CD4-positive, alpha-beta memory T cell (primary cell): Measurements from ENCODE around the gene COX6A2. TPM values are rescaled to one million over a fixed set of nuclear protein-coding genes. Genes with fewer than 3 reads are reported as not detected.

Experiments
- polyA plus RNA-seq, 2 donors: library from polyadenylated mRNA; unstranded; fragments of 300-500 nt; fragmentation: Illumina TruSeq; gene quantifications; one replicate each; pipeline ENCODE4 v1.2.3, GENCODE V29; 2021
- total RNA-seq, 2 experiments: library from RNA; stranded (reverse); gene quantifications; one replicate each; pipeline ENCODE4 v1.2.3, GENCODE V29; 2021

The COX6A2 gene
- total and polyA plus RNA-seq, 4 experiments from 2014 or later: not detected

Other genes with a start within 250 kb of the COX6A2 start
- gene FUS, start 248.2 kb downstream of the COX6A2 start, total RNA-seq: 100 to 1,000 TPM; 500 to 536 TPM
- gene FUS, start 248.2 kb downstream of the COX6A2 start, polyA plus RNA-seq: 100 to 1,000 TPM in 1 of 2 donors, 10 to 100 TPM in 1; 88.1 to 163 TPM
- 10 to 100 TPM; 25.9 to 26.6 TPM for gene PYCARD, start 225.6 kb downstream of the COX6A2 start, total RNA-seq
- gene PYCARD, start 225.6 kb downstream of the COX6A2 start, polyA plus RNA-seq: 10 to 100 TPM; 52.4 to 60.6 TPM
- gene TRIM72, start 214.2 kb downstream of the COX6A2 start, total RNA-seq: not detected
- not detected for gene TRIM72, start 214.2 kb downstream of the COX6A2 start, polyA plus RNA-seq
- gene PYDC1, start 211.2 kb downstream of the COX6A2 start, total RNA-seq: not detected
- not detected for gene PYDC1, start 211.2 kb downstream of the COX6A2 start, polyA plus RNA-seq
- 1 to 10 TPM; 1.4 to 2.2 TPM for gene ITGAM, start 168.4 kb downstream of the COX6A2 start, total RNA-seq
- gene ITGAM, start 168.4 kb downstream of the COX6A2 start, polyA plus RNA-seq: 1 to 10 TPM; 2.0 to 2.1 TPM
- 1 to 10 TPM; 4.6 to 6.3 TPM for gene ITGAX, start 73.2 kb downstream of the COX6A2 start, total RNA-seq
- under 1 TPM in 1 of 2 donors, not detected in 1; 0.09 TPM for gene ITGAX, start 73.2 kb downstream of the COX6A2 start, polyA plus RNA-seq
- gene ITGAD, start 35.0 kb downstream of the COX6A2 start, total RNA-seq: not detected
- under 1 TPM in 1 of 2 donors, not detected in 1; 0.07 TPM for gene ITGAD, start 35.0 kb downstream of the COX6A2 start, polyA plus RNA-seq
- gene ZNF843, start 14.4 kb upstream of the COX6A2 start, total RNA-seq: under 1 TPM; 0.19 to 0.23 TPM
- not detected for gene ZNF843, start 14.4 kb upstream of the COX6A2 start, polyA plus RNA-seq
- 1 to 10 TPM; 6.5 to 7.0 TPM for gene ARMC5, start 31.1 kb upstream of the COX6A2 start, total RNA-seq
- 1 to 10 TPM; 4.3 to 6.1 TPM for gene ARMC5, start 31.1 kb upstream of the COX6A2 start, polyA plus RNA-seq
- under 1 TPM; 0.42 to 0.49 TPM for gene TGFB1I1, start 43.8 kb upstream of the COX6A2 start, total RNA-seq
- gene TGFB1I1, start 43.8 kb upstream of the COX6A2 start, polyA plus RNA-seq: under 1 TPM in 1 of 2 donors, not detected in 1; 0.57 TPM
- gene SLC5A2, start 54.8 kb upstream of the COX6A2 start, total RNA-seq: 1 to 10 TPM; 2.8 to 4.5 TPM
- gene SLC5A2, start 54.8 kb upstream of the COX6A2 start, polyA plus RNA-seq: 1 to 10 TPM in 1 of 2 donors, under 1 TPM in 1; 0.12 to 2.8 TPM
- 100 to 1,000 TPM; 101 to 110 TPM for gene RUSF1, start 80.0 kb upstream of the COX6A2 start, total RNA-seq
- 10 to 100 TPM; 16.3 to 21.9 TPM for gene RUSF1, start 80.0 kb upstream of the COX6A2 start, polyA plus RNA-seq
- not detected for gene AHSP, start 99.5 kb upstream of the COX6A2 start, total RNA-seq
- not detected for gene AHSP, start 99.5 kb upstream of the COX6A2 start, polyA plus RNA-seq